HG02852 (cell line): ENCODE measurements around the gene CTTNBP2NL.
"Not testable (repeated sequence)": the region's sequence is repeated elsewhere in the genome, so short reads cannot be mapped to it uniquely, and the experiment has no call there.

Source experiments
- ATAC-seq: cut with Tn5 transposase; IDR thresholded peaks from one replicate; pipeline ENCODE4 v1.9.1; 2021; ENCODE audit warnings: mild to moderate bottlenecking, moderate library complexity; ENCODE audit not compliant: unreplicated experiment

Gene CTTNBP2NL

DNA sequence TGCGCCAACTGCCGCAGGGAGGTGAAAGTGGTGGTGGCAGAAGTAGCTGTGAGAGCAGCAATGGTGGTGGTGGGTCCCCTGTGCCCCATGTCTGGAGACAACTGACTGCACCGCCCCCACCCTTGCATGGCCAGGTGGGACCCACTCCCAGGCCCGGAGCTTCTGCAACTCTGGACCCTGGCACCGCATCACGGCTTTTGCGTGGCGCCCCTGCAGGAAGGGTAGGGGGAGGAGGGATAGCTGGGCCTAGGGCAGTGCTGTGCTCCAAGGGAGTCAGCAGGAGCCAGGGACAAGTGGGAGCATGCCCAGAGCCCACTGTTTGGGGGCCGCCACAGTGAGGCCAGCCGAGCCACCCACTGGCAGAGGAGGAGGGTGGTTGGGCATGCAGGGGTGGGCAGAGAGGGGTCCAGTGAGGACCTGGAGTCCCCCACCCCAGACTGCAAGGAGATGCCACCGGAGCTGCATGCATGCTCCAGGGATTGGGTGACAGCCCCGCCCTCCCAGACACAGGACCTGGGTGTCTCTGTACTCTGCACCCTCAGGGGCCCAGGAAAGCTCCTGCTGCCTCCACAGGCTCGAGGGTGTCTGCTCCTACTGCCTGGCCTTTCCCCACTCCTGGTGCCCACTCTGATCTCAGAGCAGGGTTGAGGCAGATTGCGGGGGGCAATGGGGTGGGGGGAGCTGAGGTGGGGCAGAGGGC is 9.8 kb upstream of the CTTNBP2NL start:
- no peak for ATAC-seq

DNA sequence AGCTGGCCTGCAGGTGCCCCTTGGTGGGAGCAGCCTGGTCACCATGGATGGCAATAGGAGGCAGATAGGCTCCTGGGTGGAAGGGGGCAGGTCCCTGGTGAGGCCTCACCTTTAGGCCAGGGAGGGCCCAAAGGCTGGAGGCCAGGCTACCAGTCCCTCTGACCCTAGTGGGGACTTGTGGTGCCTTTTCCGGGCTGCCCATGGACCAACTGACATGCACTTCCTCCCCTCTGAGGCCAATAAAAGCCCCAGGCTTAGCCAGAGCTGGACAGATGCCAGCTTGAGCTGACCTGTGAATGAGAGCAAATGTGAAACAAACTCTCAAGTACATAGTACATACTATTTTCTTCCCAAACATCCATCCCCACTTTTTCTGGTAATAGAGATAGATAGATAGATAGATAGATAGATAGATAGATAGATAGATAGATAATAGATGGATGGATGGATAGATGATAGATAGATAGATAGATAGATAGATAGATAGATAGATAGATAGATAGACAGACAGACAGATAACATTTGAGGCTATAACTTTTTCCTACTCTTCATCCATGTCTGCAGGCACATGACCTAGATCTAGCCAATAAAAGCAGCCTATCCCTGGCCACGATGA is 9.2 kb upstream of the CTTNBP2NL start:
- ATAC-seq: no peak

- no peak for ATAC-seq
Observed at GRCh38 chr1:112387807-112388206, 8.2 kb upstream of the CTTNBP2NL start.

GRCh38 chr1:112388436-112388835 is 7.6 kb upstream of the CTTNBP2NL start:
- ATAC-seq: no peak

- ATAC-seq: no peak
Observed at GRCh38 chr1:112389689-112390088, 6.3 kb upstream of the CTTNBP2NL start.

GRCh38 chr1:112390335-112390734 is 5.7 kb upstream of the CTTNBP2NL start:
- ATAC-seq: not testable (repeated sequence)

DNA sequence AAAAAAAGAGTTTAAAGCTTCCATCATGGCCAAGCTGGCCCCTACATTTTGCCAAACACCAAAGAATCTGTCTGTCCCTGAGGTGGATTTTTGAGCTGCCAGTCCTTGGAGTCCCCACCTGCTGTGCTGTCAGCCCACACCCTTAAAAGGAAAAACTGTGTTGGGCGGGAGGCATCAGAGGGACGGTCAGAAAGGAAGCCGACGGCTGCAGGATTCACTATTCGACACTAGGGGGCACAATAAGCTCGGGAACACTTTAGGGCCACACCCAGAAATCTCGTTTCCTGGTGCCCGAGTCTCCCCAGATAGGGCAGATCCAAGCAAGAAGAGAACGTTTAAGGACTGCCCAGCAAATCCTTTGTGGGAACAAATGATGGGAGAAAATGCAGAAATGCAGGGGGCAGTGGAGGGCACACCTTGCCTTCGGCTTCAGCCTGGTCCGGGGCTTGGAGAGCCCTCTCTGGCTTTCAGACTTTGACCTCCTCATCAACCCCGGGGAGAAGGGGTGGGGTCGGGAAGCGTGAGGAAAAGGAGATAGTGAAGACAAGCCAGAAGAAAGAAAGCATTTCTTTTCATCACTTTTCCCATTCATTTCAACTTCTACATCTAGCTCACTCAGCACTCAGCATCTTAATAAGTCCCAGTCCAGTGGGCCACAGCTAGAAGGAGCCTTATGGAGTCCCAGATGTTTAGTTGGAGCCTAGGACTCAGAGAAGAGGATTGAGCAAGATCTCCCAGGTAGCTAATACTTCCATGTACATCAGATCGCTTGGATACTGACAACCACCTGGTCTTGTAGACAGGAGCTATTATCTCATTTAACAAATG is 5.0 kb upstream of the CTTNBP2NL start:
- peak; percentile 56 for ATAC-seq

- no peak for ATAC-seq
Observed at GRCh38 chr1:112391603-112391940, 4.4 kb upstream of the CTTNBP2NL start.

DNA sequence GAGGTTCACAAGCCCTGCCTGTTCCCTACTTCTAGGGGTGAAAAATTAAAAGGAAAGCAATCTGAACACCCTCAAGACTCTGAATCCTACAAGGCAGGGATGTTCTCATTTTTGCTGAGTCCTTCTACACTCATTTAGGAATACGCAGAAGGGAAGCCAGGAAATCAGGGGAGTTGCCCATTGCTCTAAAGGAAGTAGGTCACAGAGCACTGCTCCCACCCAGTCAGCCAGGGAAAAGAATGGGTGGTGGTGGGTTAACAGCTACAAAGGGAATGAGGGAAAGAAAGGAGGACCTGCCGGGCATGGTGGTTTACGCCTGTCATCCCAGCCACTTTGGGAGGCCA is 2.4 kb upstream of the CTTNBP2NL start:
- ATAC-seq: no peak

DNA sequence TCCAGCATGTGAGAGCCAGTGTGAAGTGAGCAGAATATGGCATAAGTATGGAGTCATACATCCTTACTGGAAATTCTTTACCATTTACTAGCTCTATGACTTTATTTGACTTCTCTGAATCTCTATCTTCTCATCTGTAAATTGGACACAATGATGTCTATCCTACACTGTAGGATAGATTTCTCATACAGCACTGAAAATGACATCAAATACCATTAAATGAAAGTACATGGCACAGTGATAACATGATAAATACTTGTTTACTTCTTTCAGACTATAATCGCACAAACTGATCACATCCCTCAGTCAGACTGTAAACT is 1.3 kb upstream of the CTTNBP2NL start:
- no peak for ATAC-seq

DNA sequence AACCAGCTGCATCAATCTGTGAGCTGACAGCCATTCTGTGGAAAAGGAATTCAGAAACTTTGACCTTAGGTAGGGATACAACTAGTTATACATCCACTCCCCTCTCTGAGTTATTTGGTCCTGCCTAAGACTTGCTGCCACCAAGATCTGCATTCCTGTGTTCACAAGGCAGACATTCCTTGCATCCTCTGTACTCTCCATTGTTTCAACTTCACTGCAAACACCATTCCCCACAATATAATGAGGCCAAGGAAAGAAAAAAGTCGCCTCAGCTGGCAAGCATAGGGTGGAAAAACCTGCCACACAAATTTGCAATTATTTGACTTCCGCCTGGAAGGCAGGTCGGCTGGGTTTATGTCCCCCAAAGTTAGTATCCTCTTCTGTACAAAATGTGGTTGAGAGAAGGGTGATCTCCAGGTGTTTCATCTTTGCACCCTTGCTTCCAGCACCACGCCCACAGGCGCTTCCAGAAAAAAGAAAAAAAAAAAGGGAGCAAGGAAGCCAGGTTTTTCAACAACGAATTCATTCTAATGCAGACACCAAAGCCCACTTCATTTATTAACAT is 676 bp upstream of the CTTNBP2NL start:
- no peak for ATAC-seq

GRCh38 chr1:112396653-112397471 is 848 bp downstream of the CTTNBP2NL start:
- ATAC-seq: no peak

DNA sequence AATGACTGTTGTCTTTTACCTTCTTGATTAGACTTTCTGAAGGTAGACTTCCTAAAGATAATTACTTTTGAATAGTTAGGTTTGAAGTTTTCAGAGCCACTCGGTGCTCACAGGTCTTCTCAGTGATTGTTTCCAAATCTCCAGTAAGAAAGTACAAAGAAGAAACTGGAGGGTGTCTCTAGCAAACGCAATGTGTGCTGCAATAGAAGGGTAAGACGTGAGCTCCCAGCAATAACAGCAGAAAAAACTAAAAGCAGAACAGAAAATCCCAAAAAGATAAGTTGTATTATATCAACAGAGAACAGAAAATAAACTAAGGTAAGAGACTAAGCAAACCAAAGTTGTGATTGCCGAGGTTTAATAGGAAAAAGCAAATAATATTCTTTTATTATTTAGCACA is 1.8 kb downstream of the CTTNBP2NL start:
- no peak for ATAC-seq

GRCh38 chr1:112399456-112399855 is 3.4 kb downstream of the CTTNBP2NL start:
- no peak for ATAC-seq

GRCh38 chr1:112400706-112401105 is 4.7 kb downstream of the CTTNBP2NL start:
- not testable (repeated sequence) for ATAC-seq

DNA sequence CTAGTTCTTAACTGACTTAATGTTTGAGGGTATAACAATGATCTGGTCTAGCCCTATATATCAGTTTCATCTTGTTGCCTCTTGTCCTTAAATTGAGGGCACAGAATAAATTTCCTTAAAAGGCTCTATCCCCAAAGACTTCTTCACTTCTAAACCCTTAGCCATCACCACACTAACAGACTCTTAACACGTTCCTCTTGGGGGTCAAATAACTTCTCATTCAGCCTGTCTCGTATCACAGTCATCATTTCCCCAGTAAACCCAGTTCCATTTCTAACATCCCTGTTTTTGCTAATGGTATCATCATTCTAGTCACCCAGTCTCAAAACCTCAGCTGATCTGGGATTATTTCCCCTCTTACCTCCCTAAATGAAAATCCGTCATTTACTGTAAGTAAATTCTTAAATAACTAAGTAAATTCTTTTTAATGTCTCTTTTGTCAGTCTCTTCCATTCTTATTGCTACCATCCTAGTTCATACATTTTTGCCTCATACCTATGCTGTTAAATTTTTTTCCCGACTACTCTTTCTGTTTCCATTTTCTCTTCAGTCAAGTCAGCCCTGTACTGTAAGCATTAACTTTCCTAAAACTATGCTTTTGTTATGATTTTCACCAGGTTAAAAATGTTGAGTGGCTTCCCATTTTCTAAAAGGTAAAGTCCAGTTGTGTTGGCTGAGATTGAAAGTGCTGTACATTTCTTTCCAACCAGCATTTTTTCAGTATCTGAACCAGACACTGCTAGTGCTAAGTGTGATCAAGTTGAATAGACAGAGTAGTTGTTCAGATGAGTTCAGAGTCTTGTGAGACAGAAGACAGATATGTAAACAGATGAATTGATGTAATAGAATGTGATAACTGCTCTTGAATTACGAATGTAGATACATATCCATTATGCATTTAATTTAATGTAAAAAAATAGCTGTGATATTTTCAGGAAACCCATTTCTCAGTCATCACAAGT is 6.9 kb downstream of the CTTNBP2NL start:
- ATAC-seq: peak; percentile 62

GRCh38 chr1:112406771-112407170 is 10.8 kb downstream of the CTTNBP2NL start:
- no peak for ATAC-seq

- no peak for ATAC-seq
Observed at GRCh38 chr1:112409414-112409813, 13.4 kb downstream of the CTTNBP2NL start.

DNA sequence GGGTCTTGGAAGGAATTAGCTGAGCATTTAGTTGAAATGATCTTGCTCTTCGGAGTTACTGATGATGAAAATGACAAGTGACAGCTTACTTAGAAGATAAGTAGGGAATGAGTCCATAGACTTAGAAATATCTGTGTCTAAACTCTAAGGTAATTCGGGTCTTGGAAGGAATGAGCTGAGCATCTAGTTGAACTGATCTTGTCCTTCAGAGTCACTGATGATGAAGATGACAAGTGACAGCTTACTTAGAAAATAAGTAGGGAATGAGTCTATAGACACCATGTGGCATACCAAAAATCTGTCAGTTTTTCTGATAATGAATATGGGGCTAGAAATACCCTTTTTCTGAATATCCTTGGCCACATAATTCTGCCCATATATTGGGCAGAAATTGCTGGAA is 14.7 kb downstream of the CTTNBP2NL start:
- no peak for ATAC-seq

GRCh38 chr1:112417271-112417670 is 21.3 kb downstream of the CTTNBP2NL start:
- ATAC-seq: no peak
